Measurements from ENCODE around the gene S100Z. TPM values are rescaled to one million over a fixed set of nuclear protein-coding genes. Genes with fewer than 3 reads are reported as not detected.

The S100Z gene
- total and polyA plus RNA-seq, 9 donors = 0.08 to 1.2 (median 0.22) TPM; not detected in 5

- Histone ChIP-seq H3K27ac (no peak overlapping the region), H3K4me1 (ENCODE audit: insufficient read depth) (no peaks in the 10 kb centered on the region), H3K9me3 (no peaks in the 10 kb centered on the region), H3K4me3 (no peak overlapping the region), H3K36me3 (no peaks in the 10 kb centered on the region), H3K27me3 (no peaks in the 10 kb centered on the region)
- DNase-seq = no peak
- intact Hi-C loops (cut with DNase I) = no loop called here
- TF ChIP-seq EP300 (IDR thresholded peaks at IDR 0.05) (no peak), POLR2A (IDR thresholded peaks at IDR 0.05) (no peak), CTCF (IDR thresholded peaks at IDR 0.05) (no peak)
- 9 to 18% (median 16%) methylated on average over 2 of the region's 2 CpGs for WGBS, 3 donors
These were observed 114.2 kb downstream of the S100Z start for GRCh38 chr5:76964060-76964459.

Small RNAs within 50 kb of the gene (small RNA-seq; reads per million reads assigned to genes)
- not detected for gene RN7SL208P
- gene RNU6ATAC36P = not detected

Other genes starting within 250 kb of the S100Z start
- gene F2RL2, start 226.6 kb upstream of the S100Z start, total RNA-seq = under 1 TPM in 3 of 7 donors, not detected in 4; 0.10 to 0.22 (median 0.15) TPM
- gene F2RL2, start 226.6 kb upstream of the S100Z start, polyA plus RNA-seq = under 1 TPM; 0.06 to 0.97 TPM
- 1 to 10 TPM; 1.7 to 7.0 (median 4.3) TPM for gene F2R, start 133.9 kb upstream of the S100Z start, total RNA-seq
- 10 to 100 TPM in 1 of 2 donors, 1 to 10 TPM in 1; 6.6 to 28.5 TPM for gene F2R, start 133.9 kb upstream of the S100Z start, polyA plus RNA-seq
- gene F2RL1, start 31.0 kb upstream of the S100Z start, total RNA-seq = 10 to 100 TPM in 1 of 7 donors, 1 to 10 TPM in 3, under 1 TPM in 3; 0.10 to 12.3 (median 1.1) TPM
- 1 to 10 TPM in 1 of 2 donors, under 1 TPM in 1; 0.88 to 1.8 TPM for gene F2RL1, start 31.0 kb upstream of the S100Z start, polyA plus RNA-seq
- gene CRHBP, start 103.0 kb downstream of the S100Z start, total RNA-seq = 1 to 10 TPM in 4 of 7 donors, under 1 TPM in 3; 0.18 to 6.4 (median 1.0) TPM
- 1 to 10 TPM; 3.7 to 4.6 TPM for gene CRHBP, start 103.0 kb downstream of the S100Z start, polyA plus RNA-seq
- 10 to 100 TPM; 12.6 to 22.8 (median 16.9) TPM for gene AGGF1, start 180.4 kb downstream of the S100Z start, total RNA-seq
- 10 to 100 TPM in 1 of 2 donors, 1 to 10 TPM in 1; 9.0 to 15.5 TPM for gene AGGF1, start 180.4 kb downstream of the S100Z start, polyA plus RNA-seq
- 10 to 100 TPM in 5 of 7 donors, 1 to 10 TPM in 2; 5.7 to 19.7 (median 15.3) TPM for gene ZBED3, start 237.3 kb downstream of the S100Z start, total RNA-seq
- gene ZBED3, start 237.3 kb downstream of the S100Z start, polyA plus RNA-seq = 10 to 100 TPM in 1 of 2 donors, 1 to 10 TPM in 1; 4.3 to 23.9 TPM